GM21717 (cell line): ENCODE data around the gene BEGAIN.

Experiments
- ATAC-seq: cut with Tn5 transposase; IDR thresholded peaks from one replicate; pipeline ENCODE4 v1.9.1; 2021; ENCODE audit warnings: mild to moderate bottlenecking, moderate library complexity; ENCODE audit not compliant: unreplicated experiment

Gene BEGAIN

DNA sequence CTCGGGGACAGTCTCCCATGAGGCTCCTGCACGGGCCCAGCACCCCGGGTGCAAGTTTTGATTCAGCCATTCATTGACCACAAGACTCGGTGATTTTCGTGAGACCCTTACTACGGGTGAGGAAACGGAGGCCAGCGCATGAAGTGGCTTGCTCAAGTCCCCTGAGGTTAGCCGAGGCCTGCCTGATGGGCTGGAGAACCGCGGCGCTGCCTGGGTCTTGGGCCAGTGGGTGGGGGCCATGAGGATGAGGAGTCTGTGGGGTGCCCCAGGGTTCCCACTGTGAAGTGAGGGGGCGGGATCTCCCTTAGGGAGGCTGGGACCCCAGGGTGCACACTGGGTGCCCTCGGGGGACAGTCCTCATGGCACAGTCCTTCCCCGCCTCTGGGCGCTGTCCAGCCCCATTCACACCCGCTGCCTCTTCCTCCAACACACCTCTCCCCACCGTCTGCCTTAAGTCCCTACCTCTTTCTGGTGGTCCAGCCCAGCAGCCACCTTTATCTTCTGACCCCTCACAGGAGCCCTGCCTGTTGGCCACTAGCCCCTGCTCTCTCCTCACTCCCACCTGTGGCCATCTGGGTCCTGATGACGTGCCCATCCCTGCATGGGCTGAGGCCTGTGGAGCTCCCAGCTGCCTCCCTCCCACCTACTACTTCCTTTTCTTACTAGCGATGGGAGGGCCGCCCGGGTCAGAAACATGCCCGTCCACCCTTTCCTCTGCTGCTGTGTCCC lies 16.3 kb downstream of the BEGAIN start:
- no peak for ATAC-seq

GRCh38 chr14:100569734-100570286 lies 17.4 kb downstream of the BEGAIN start:
- ATAC-seq, result no peak

GRCh38 chr14:100568998-100569733 lies 18.1 kb downstream of the BEGAIN start:
- ATAC-seq, result no peak

DNA sequence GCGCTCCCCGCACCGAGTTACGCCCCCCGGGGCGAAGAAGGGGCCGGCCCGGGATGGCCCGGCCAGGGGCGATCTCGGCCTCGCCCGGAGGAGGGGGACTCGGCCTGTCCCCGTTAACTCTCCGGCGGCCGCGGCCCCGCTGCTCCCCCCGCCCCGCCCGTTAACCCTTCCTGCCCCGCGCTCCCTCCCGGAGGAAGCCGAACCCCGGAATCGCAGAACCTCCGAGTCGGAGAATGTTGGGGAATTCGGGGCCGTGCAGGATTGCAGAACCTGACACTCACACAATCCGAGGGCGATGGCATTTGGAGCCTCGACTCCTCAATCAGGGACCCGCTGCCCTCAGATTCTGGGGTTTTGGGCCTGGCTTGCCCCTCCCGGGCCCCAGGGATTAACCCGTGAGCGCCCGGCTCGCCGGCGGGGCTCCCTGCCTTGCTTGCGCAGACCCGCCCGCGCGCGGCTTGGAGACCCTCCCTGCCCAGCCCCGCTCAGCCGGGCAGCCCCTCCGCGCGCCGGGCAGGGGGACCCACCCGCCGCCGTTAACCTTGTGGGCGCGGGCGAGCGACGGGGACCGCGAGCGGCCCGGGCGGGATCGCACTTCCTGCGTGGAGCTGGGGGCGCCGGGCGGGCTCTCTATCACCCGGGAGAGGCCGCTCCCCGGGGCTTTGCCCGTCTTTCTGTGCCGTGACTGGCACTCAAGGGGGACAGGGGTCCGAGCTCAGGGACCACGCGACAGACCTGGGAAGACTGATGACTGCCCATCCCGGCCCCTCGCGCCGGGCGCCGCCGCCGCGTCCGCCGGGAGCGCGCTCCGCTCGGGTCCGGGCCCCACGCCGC lies 18.8 kb downstream of the BEGAIN start:
- ATAC-seq, result no peak

DNA sequence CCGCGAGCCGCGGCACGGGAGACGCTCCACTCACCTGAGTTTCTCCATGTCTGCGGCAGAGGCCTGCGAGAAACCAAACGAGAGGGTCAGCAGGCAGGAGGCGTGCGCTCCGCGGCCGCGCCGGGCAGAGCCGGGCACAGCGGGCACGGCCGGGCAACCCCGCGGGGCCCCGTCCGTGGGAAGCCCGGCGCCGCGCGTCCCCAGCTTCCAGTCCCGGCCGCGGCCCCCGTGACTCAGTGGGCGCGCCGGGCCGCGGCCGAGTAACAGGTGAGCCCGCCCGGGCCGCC lies 19.4 kb downstream of the BEGAIN start:
- ATAC-seq, result no peak

DNA sequence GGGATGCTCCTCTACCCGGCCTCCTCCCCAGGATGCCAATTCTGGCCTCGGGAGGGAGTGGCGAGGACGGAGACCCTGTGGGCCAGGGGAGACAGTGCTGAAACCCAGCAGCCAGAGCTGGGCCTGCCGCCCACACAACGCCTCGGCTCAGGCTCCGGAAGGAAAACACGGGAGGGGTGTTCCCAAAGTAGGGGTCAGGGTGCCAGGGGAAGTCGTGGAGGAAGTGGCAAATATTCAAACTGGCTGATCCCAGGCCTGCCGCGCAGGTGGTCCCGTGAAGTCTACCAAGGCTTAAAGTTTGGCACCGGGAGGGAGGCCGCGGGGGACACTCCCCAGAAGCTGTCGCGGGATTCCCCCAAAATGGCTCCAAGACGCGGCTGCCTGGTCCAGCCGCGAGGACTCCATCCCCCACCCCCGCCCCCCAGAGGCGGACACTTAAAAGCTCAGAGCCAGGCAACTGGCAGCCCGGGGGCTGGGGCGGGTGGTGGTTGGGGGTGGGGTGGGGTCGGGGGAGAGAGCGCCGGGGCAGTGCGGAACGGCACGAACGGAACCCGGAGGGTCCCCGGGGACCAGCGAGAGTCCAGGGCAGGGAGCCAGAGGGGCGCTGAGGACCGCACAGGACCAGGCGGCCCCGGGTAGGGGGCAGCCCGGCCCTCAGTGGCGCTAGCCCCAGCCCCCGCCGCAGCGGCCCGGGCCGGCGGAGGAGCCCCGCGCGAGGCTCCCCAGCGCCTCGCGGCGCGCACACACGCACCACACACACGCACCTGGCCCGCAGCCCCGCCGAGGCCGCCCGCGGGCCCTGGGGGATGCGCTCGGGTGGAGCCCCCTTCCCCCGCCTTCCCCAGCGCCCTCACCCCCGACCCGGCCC lies 20.0 kb downstream of the BEGAIN start:
- no peak for ATAC-seq

GRCh38 chr14:100566586-100566985 lies 20.6 kb downstream of the BEGAIN start:
- no peak for ATAC-seq

DNA sequence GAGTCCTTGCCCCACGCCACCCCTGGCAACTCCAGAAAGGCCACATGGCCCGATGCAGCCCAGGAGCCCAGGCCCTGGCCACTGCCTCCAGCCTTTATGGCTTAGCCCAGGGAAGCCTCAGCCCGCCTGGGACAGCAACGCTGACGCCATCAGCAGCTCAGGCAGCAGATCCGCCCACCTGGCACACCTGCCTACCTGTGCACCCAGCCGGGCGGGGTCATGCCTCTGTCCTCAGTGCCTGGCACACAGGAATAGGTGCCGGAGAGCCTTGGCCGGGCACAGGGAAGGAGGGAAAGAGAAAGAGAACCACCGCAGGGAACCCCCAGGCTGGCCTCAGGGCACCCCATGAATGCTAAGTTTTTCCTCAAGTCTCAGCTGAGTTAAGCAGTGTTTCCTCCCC lies 21.1 kb downstream of the BEGAIN start:
- ATAC-seq, result no peak

DNA sequence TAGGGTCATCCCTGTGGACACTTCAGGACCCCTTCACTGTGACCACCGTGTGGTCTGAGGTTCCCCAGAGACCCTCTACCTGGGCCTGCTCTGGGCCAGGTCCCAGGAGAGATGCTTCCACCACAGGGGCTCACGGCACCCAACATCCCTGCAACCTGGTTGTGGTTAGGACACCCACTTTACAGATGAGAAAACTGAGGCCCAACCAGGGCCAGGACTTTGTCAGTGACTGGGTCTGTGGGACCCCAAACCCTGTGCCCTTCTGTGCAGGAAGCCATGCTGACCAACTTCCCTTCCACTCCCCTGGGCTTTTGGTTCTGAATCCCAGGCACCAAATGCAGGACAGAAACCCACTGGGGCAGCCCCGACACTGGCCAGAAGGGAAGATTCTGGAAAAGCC lies 21.6 kb downstream of the BEGAIN start:
- no peak for ATAC-seq

- ATAC-seq, result no peak
These were observed 22.7 kb downstream of the BEGAIN start for GRCh38 chr14:100564512-100564911.

- no peak for ATAC-seq
These were observed 24.5 kb downstream of the BEGAIN start for GRCh38 chr14:100562751-100563150.

DNA sequence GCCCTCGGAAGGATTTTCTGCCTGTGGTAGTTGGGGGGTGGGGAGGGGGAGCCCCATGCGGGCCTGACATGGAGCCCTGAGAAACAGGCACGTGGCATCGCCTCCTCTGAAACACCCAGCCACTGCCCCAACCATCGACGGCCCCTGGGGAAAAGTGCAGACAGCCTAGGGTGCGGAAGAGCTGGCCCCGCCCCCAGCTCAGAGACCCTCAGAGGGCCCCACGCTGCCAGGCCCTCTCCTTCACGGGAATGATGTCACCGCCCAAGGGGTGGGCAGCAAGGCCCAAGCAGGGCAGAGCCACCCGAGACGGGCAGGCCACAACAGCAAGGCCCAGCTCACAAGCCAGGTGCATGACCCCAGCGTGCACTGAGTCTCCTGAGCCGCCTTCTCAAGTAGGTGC lies 26.2 kb downstream of the BEGAIN start:
- no peak for ATAC-seq

DNA sequence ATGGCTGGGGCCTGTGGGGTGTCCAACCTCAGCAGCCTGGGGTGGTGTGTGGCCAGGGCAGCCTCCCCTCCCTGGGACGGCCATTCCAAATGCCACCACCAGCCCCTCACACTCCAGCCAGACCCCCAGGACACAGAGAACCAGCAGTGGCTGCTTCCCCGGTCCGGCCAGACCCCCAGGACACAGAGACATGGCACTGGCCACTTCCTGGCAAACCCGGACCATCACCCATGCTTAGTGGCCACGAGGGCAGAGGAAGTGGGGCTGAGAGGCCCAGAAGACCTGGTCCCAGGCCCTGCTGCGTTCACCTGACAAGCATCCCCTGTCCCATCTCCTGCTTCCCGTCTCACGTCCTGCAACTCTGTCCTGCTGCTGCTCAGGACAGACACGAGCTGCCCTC lies 26.7 kb downstream of the BEGAIN start:
- no peak for ATAC-seq

- ATAC-seq, result no peak
These were observed 27.8 kb downstream of the BEGAIN start for GRCh38 chr14:100559455-100559854.

DNA sequence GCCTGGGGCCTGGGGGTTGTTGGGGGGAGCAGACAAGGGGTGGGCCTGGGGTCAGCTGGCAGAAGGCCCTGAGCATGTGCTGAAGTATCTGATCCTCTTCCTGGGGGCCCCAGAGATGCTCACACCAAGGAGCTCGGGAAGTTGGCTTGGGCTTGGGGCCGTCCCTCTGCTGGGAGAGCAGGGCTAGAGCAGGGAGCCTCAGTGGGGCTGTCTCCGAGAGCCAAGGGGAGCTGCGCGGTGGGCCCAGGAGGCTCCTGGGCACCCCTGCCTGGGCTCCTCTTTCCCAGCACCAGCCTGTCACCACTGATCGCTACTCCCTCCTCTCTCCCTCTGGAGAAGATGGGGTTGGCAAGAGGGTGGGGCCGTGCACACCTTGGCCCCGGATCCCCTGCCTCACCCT lies 28.3 kb downstream of the BEGAIN start:
- ATAC-seq, result no peak

DNA sequence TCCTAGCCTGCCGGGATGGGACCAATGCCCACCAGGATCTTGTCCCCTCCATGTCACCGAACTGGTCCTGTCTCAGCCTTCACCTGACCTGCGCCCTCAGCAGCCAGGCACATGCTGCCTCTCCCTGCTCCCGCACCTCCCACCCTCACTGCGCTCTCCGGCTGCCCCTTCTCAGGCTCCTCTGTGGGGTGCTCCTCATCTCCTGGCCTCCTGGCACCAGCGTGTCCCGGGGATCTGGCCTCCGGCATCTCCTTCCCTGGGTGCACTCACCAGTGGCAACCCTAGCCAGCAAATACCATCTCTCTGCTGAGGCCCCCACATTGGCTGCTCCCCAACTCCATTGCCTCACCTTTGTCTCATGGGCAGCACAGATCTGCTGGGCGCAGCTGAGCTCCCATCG lies 29.0 kb downstream of the BEGAIN start:
- no peak for ATAC-seq

GRCh38 chr14:100557658-100558057 lies 29.6 kb downstream of the BEGAIN start:
- no peak for ATAC-seq

- no peak for ATAC-seq
These were observed 30.2 kb downstream of the BEGAIN start for GRCh38 chr14:100556936-100557505.

- ATAC-seq, result no peak
These were observed 31.1 kb downstream of the BEGAIN start for GRCh38 chr14:100556140-100556475.

DNA sequence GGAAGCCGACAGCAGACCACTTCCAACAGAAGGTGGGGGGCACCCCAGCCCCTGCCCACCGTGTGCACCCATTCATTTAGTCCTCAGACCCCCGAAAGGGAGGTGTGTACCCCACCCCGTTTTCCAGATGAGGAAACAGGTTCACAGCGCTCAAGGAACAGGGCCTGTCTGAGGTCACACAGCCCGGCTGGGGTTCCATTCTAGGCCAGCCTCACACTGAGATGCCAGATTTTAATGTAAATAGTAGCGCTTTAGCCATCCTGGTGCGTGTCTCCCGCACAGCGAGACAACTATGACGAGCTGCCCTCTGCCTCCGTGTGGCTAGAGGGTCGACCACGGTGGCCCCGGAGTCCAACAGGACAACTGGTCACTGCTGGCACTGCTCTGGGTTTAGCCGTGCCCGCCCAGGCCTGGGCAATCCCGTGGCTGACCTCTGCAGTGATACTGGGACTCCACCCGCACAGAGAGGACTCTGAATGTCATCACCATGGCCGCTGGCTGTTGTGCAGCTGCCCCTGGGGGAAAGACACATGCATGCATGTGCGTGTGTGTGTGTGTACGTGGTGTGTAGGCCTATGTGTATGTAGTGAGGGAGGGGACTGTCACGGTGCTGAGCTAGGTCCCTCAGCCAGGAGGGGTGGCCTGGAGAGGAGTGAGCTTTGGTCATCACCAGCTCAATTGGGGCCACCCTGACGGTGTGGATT lies 31.6 kb downstream of the BEGAIN start:
- no peak for ATAC-seq
